ENCODE results near the gene COPZ1. TPM values are rescaled to one million over a fixed set of nuclear protein-coding genes. Genes with fewer than 3 reads are reported as not detected.

The COPZ1 gene
- total and polyA plus RNA-seq, 4 donors, result 98.8 to 163 (median 136) TPM

GRCh38 chr12:54370171-54370730 is 45.3 kb downstream of the COPZ1 start:
- no peak overlapping the region for H3K4me3 ChIP-seq
- no peak overlapping the region for H3K27ac ChIP-seq (ENCODE audit: low read depth in 1 of 2, low read length in 1 of 2)
- H3K36me3 ChIP-seq (ENCODE audit: control insufficient read depth in 4 of 4, insufficient read depth in 4 of 4, low read length in 4 of 4), result peaks cover 0 to 7% (median 0%) of the 10 kb centered on the region in 4 donors
- 35 to 57% methylated on average over 37 to 44 of the region's 44 CpGs for WGBS, 2 donors
- DNase-seq (peak; percentile 85 to 89 (median 87)), ATAC-seq (ENCODE audit: insufficient read depth, low FRiP score) (peak; percentile 78)
- peaks cover 0 to 57% (median 18%) of the 10 kb centered on the region in 5 donors for H3K4me1 ChIP-seq (ENCODE audit: control insufficient read depth in 5 of 5, insufficient read depth in 5 of 5, low read length in 5 of 5)
- peak; percentile 82 for TF ChIP-seq CTCF (IDR thresholded peaks at IDR 0.05; ENCODE audit: control extremely low read depth, extremely low read depth)
- H3K9me3 ChIP-seq (ENCODE audit: control insufficient read depth in 4 of 4, insufficient read depth in 3 of 4, low read length in 3 of 4), result no peaks in the 10 kb centered on the region
- H3K9ac ChIP-seq (ENCODE audit: insufficient read depth in 1 of 2, low read length in 2 of 2), result no peak overlapping the region
- no peaks in the 10 kb centered on the region for H3K27me3 ChIP-seq (ENCODE audit: control insufficient read depth in 3 of 3, insufficient read depth in 3 of 3, low read length in 2 of 3)

GRCh38 chr12:54371328-54372112 is 46.6 kb downstream of the COPZ1 start:
- TF ChIP-seq CTCF (IDR thresholded peaks at IDR 0.05; ENCODE audit: control extremely low read depth, extremely low read depth), result no peak
- H3K4me3 ChIP-seq, result no peak overlapping the region
- peaks cover 0 to 64% (median 18%) of the 10 kb centered on the region in 5 donors for H3K4me1 ChIP-seq (ENCODE audit: control insufficient read depth in 5 of 5, insufficient read depth in 5 of 5, low read length in 5 of 5)
- peak overlapping the region in 1 of 2 donors; percentile 34 for H3K9ac ChIP-seq (ENCODE audit: insufficient read depth in 1 of 2, low read length in 2 of 2)
- H3K27me3 ChIP-seq (ENCODE audit: control insufficient read depth in 3 of 3, insufficient read depth in 3 of 3, low read length in 2 of 3), result no peaks in the 10 kb centered on the region
- no peak for ATAC-seq (ENCODE audit: insufficient read depth, low FRiP score)
- H3K9me3 ChIP-seq (ENCODE audit: control insufficient read depth in 4 of 4, insufficient read depth in 3 of 4, low read length in 3 of 4), result no peaks in the 10 kb centered on the region
- DNase-seq, result peak; percentile 88 to 94 (median 91)
- H3K27ac ChIP-seq (ENCODE audit: low read depth in 1 of 2, low read length in 1 of 2), result peak overlapping the region in 1 of 2 donors; percentile 9
- WGBS, 2 donors, result 39 to 45% methylated on average over 4 to 5 of the region's 5 CpGs
- H3K36me3 ChIP-seq (ENCODE audit: control insufficient read depth in 4 of 4, insufficient read depth in 4 of 4, low read length in 4 of 4), result peaks cover 0 to 10% (median 0%) of the 10 kb centered on the region in 4 donors

DNA sequence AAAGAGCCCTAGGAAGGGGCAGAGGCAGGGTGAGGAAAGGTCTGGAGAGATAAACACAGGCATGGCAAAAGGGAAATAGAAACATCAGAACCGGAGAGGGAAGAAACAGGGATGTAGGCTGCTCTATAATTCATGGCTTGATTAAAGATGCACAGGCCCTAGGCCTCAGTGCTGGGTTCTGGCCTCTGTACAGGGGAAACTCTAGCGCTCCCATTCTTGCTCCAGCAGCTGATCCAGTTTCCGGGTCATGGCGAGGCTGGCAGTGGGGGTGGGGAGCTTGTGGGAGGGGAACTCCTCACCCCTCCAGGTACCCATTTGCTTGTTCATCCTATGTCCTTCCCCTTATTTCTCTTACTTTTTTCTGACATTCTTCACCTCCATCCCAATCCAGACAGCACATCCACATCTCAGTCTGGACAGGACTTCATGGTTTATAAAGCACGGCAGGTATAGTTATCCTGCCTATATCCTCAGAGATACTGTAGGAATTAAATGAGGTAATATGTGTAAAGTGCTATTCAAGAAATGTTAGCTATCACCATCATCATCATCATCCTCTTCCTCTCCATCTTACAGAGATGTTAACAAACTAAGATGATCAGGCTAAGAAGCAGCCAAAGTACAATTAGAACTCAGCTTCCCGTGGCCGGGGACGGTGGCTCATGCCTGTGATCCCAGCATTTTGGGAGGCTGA is 47.3 kb downstream of the COPZ1 start:
- ATAC-seq (ENCODE audit: insufficient read depth, low FRiP score) (no peak), DNase-seq (no peak)
- peak overlapping the region in 1 of 2 donors; percentile 34 for H3K9ac ChIP-seq (ENCODE audit: insufficient read depth in 1 of 2, low read length in 2 of 2)
- TF ChIP-seq CTCF (IDR thresholded peaks at IDR 0.05; ENCODE audit: control extremely low read depth, extremely low read depth), result no peak
- no peak overlapping the region for H3K4me3 ChIP-seq
- H3K27me3 ChIP-seq (ENCODE audit: control insufficient read depth in 3 of 3, insufficient read depth in 3 of 3, low read length in 2 of 3), result no peaks in the 10 kb centered on the region
- H3K36me3 ChIP-seq (ENCODE audit: control insufficient read depth in 4 of 4, insufficient read depth in 4 of 4, low read length in 4 of 4), result peaks cover 0 to 12% (median 0%) of the 10 kb centered on the region in 4 donors
- H3K4me1 ChIP-seq (ENCODE audit: control insufficient read depth in 5 of 5, insufficient read depth in 5 of 5, low read length in 5 of 5), result peaks cover 0 to 64% (median 18%) of the 10 kb centered on the region in 5 donors
- WGBS, 2 donors, result 38 to 52% methylated on average over 8 of the region's 8 CpGs
- H3K9me3 ChIP-seq (ENCODE audit: control insufficient read depth in 4 of 4, insufficient read depth in 3 of 4, low read length in 3 of 4), result no peaks in the 10 kb centered on the region
- H3K27ac ChIP-seq (ENCODE audit: low read depth in 1 of 2, low read length in 1 of 2), result peak overlapping the region in 1 of 2 donors; percentile 9
